Mucosa of gallbladder (tissue), 1 donor: ENCODE results near the gene PTTG1IP2. TPM values are rescaled to one million over a fixed set of nuclear protein-coding genes. Genes with fewer than 3 reads are reported as not detected.

Experiments
- DNase-seq: peaks from one replicate; pipeline ENCODE4 v3.0.0-alpha.2; 2020; ENCODE audit warnings: low spot score
- total RNA-seq: library from RNA; stranded (reverse); gene quantifications from one replicate; pipeline ENCODE4 v1.2.1, GENCODE V29; 2021
- donor health status: DM: no; HTN: no; CAD: no.

PTTG1IP2 gene
- total RNA-seq, 1 donor from 2014 or later: not detected

DNA sequence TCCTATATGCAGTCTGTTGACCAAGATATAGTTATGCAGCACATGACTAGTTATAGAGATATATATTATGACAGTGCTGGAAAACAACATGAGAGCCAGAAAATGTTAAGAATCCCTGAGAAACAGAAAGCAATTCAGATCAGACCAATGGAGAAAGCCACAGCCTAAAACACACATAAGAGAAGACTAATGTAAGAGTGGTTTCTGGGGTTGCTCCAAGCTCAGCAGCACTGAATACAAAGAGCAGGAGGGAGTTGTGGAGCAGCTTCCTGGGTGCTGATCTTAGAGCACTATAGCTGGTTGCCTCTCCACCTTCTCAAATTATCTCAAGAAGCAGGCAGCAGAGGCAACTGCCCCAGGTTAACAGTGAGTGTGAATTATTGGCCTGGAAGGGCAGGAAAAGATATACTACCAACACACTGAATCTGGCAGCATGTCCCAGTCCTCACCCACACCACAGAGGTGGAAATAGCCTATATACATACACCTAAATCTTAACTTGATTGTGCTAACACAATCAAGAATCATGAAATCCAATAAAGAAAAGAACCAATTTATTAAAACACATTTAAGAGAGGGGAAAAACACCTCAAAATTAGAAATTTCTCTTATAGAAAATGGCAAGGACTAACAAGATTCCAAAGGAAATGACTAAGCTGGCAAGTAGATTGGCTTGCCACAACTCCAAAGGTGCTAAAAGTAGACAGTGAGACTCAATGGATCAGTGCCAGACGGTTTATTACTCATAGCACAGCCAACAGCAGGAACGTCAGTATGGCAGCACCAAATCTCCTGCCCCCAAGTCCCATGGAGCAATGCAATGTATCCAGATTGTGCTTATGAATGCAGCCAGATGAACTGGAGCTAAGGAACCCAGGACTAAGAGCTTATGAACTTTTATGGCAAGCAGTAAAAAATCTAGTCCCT, 5.1 kb downstream of the PTTG1IP2 start:
- DNase-seq: no peak

DNA sequence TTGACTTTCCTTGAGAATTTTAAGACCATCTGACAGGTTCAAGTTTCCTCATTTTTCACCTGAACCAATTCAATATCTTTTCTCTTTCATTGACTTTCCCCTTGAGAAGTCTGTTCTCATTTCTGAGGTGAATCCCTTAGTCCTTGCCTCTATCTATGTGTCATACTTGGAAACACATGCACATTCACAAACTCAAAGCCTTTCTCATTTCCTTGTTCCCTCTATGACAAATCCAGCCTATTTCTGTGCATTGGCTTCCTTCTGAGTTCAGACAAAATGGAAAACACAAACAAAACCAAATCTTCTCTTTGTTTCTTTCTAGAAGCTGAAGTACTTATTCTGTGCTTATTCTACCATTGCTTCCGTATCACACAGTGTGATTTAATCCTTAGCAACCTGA, 13.8 kb downstream of the PTTG1IP2 start:
- no peak for DNase-seq

- DNase-seq: no peak
These were observed 15.3 kb downstream of the PTTG1IP2 start for GRCh38 chr7:90484706-90485105.

- DNase-seq: no peak
These were observed 16.4 kb downstream of the PTTG1IP2 start for GRCh38 chr7:90485734-90486316.

- no peak for DNase-seq
These were observed 18.4 kb downstream of the PTTG1IP2 start for GRCh38 chr7:90487808-90488207.

DNA sequence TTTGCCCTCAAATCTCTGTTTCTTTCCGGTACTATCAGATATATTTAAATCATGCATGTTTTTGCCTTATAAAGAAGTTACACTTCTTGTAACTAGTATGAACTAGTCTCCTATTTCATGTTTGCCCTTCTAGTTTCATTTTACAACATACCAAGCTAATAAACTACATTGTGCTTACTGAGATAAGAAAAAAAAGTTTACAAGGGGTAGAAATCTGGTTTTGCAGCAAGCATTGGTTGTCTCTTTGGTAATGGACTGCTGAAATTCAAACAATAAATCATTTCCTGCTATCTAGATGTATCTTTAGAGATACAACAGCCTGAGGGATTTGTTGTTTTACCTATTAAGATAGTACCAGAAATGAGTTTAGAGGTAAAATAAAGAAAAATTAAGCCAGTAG, 18.8 kb downstream of the PTTG1IP2 start:
- no peak for DNase-seq

DNA sequence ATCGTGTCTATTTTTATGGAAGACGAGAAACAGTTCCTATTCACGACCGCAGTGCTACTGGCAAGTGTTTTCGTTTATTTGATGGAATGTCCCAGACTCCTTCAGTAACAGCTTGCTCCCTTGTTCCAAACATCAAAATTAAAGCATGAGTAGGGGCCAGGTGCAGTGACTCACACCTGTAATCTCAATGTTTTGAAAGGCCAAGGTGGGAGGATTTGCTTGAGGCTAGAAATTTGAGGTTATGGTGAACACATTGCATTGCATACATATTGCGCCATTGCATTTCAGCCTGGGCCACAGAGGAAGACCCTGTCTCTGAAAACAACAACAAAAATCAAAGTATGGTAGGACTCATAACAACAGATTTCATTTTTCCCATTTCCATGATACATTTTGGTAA, 22.8 kb downstream of the PTTG1IP2 start:
- no peak for DNase-seq

DNA sequence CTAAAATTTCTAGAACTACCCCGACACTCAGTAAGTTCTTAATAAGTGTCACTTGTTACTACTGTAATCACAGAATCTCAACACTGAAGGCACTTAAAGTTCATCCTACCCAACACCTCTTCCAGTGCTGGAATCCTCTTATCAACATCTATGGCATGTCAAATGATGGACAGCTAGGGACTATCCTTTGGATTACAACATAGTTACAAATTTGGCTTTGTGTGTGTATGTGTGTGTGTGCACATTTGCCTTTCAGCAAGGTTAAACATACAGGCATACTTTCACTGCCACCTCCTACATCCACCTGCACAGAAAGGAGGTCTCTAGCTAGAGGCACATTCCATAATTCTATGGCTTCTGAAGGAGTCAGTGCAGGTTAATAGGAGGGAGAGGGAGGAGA, 25.8 kb downstream of the PTTG1IP2 start:
- no peak for DNase-seq

DNA sequence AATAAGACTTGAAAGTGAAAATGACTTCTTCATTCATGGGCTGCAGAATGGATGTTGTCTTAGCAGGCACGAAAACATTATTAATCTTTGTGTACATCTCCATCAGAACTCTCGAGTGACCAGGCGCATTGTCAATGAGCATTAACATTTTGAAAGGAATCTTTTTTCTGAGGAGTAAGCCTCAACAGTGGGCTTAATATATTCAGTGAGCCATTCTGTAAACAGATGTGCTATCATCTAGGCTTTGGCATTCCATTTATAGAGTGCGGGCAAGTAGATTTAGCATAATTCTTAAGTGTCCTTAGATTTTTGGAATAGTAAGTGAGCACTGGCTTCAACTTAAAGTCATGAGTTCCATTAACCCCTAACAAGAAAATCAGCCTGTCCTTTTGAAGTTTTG, 33.1 kb downstream of the PTTG1IP2 start:
- DNase-seq: no peak

GRCh38 chr7:90503367-90503766, 33.9 kb downstream of the PTTG1IP2 start:
- no peak for DNase-seq

DNA sequence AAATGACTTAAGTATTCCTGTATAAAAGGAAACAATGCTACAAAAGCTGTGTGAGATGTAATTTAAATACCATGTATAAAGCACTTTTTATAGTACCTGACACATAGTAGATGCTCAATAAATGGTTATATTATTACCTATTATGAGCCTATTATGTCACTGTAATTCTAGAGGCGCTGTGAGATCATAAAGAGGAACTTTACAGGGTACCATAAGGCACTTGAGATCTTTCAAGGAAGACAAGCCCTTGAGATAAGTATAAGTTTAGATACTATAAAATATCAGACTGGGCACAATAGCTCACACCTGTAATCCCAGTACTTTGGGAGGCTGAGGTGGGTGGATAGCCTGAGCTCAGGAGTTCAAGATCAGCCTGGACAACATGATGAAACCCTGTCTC, 38.3 kb downstream of the PTTG1IP2 start:
- no peak for DNase-seq

DNA sequence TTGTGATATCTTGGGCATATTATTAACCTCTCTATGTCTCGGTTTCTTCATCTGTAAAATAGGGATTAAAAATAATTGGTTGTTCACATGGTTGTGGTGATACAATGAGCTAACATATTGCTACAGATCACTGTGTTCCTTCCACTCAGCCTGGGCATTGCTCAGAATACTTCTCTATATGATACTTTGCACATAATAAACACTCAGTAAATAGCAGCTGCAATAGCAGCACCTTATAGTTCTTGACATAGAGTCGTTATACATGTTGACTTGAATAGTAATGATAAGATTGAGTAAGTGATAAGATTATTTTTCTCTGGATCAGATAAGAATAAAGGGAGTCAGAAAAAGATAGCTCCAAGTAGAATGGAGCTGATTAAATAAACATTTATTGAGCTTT, 42.3 kb downstream of the PTTG1IP2 start:
- no peak for DNase-seq

GRCh38 chr7:90512821-90513254, 43.4 kb downstream of the PTTG1IP2 start:
- DNase-seq: no peak

DNA sequence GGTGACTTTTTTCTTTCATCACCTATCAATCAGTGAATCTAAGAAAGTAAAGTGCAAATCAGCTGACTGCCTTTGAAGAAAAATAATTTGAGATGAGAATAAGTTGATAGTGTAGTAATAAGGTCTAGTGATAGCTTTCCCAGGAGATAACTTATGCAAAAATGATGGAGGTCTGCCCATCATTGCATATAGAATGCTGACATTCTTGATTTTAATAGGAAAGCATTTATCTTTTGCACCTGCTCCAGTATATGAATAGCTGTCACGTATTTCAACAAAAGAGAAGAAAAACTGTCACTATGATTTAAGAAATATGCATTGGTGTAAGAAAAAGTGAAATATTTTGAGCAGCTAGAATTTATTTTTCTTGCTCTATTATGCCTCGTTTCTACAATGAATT, 46.8 kb downstream of the PTTG1IP2 start:
- no peak for DNase-seq

DNA sequence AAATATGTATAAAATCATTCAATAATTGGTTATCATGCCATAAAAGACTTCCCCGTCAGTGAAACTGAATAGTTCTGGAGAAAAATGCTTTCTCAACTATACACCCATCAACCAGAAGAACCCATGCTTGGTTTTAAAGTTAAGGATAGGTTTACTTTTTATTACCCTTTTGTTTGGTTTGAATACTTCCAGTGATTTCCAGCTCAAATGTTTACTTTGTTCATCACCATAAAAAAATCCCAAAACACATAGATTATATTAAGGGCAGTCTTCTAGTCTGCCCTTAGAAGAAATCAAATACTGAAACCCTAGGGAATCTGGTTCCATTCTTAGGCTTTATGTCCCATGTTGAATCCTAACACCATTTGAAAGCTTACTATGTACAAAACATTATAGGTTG, 49.2 kb downstream of the PTTG1IP2 start:
- DNase-seq: no peak

DNA sequence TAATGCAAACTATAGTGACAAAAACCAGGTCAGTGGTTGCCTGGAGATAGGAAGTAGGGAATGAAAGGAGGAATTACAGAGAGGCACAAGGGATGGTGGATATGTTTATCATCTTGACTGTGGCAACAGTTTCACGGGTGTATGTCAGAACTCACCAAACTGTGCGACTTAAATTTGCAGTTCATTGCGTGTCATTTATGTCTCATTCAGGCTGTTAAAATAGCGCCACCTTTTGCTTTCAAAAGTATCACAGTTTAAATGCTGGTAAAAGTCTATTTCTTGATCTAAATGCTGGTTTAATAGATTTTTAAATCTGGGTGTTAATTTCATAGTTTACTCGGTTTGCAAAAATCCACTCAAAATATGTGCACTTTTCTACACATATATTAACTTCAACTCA, 51.0 kb downstream of the PTTG1IP2 start:
- DNase-seq: no peak

DNA sequence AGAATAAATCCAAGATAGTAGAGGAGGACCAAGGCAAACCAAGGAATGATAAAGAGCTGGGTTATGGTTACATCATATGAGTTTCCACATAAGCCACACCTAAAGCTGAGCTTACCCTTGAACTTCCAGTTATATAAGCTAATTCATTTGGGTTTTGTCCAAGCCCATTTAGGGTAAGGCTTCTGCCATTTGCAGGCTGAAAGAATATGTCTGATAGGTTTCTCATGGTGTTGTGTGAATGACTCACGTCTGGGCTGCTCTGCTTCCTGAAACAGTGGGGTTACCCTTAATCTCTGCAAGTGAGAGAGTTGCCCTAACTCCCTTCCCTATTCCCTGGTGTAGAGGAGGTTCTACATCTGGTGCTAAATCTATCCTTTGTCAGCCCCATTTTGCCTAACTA, 60.8 kb downstream of the PTTG1IP2 start:
- no peak for DNase-seq

- DNase-seq: no peak
These were observed 62.9 kb downstream of the PTTG1IP2 start for GRCh38 chr7:90532231-90532929.

GRCh38 chr7:90536449-90536848, 67.0 kb downstream of the PTTG1IP2 start:
- no peak for DNase-seq

DNA sequence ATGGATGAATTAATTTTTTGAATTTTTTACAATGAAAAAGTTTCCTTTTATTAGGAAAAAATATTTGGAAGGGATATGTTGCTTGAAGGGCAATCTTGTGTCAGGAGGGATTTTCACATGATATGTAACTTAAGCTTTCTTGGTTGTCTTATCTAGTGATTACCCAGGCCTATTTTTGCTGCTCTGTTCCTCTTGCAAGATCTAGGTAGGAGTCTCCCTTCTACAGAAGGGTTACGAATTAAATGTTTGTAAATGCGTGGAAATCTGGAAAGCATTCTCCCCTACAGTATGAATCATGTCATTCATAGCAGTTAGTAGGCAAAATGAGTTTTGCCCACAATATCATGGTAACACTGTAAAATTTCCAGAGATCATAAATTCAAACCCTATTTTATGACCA, 69.0 kb downstream of the PTTG1IP2 start:
- DNase-seq: no peak

DNA sequence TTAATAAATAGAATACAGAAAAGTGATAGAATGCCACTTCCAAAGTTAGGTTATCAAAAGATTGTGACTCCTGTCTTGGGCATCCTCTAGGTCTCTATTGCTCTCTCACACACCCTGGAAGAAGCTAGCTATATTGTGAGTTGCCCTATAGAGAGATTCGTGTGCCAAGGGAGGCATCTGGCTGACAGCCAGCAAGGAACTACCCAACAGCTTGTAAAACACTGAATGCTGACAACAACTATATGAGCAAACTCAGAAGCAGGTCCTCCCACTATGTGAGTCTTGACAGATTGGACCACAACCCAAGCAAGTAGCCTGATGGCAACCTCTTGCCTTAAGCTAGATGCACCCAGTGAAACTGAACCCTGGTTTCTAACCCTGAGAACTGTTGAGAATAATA, 71.0 kb downstream of the PTTG1IP2 start:
- DNase-seq: no peak

- no peak for DNase-seq
These were observed 81.6 kb downstream of the PTTG1IP2 start for GRCh38 chr7:90551036-90551435.

DNA sequence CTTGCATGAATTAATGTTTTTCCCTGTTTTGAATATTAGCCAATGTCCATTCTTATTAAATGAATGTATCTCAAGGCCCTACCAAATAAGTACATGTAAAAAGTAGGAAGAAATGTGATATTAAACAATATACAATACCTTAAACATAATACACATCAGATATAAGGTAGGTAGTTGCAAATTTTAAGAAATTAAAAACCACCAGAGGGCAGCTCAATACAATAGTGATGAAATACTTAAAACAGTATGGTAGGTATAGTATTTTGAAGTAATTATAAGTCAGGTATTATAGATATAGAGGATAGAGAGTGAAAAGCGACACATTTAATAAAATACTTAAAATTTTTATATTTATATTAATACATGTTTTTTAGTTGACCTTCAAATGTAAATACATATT, 83.1 kb downstream of the PTTG1IP2 start:
- DNase-seq: no peak
